Sigmoid colon (tissue), 3 donors: Measurements from ENCODE around the gene ACTA2.

Experiments used
- CTCF ChIP-seq, 4 experiments: fragments of 450-650 bp in 3 of 4; fragments of 200-600 bp in 1 of 4; IDR thresholded peaks; one replicate each; pipeline ENCODE4 v1.5.1; 2016 to 2019; ENCODE audit warnings: antibody characterized with exemption in 4 of 4, mild to moderate bottlenecking in 3 of 4, moderate library complexity in 2 of 4
- POLR2A ChIP-seq, 2 donors: fragments of 450-650 bp; IDR thresholded peaks; one replicate each; pipeline ENCODE4 v1.6.1; 2016; ENCODE audit warnings: antibody characterized with exemption in 2 of 2, mild to moderate bottlenecking in 2 of 2, moderate library complexity in 2 of 2

GRCh38 chr10:88987243-88987725 lies 34.7 kb upstream of the ACTA2 start:
- TF ChIP-seq CTCF (IDR thresholded peaks at IDR 0.05) (no peak), POLR2A (IDR thresholded peaks at IDR 0.05) (no peak)
